Esophagus muscularis mucosa (tissue), 4 donors: ENCODE measurements around the gene BCR. TPM values are rescaled to one million over a fixed set of nuclear protein-coding genes. Genes with fewer than 3 reads are reported as not detected.

ENCODE experiments used
- DNase-seq: peaks from one replicate; pipeline ENCODE4 v3.0.0-alpha.2; 2017; ENCODE audit errors: extremely low spot score
- H3K27ac ChIP-seq, 4 donors: fragments of 200-600 bp; sonication (generic); replicated peaks in 1 of 4; 1 replicate in 3 of 4; 2 replicates in 1 of 4; pipeline ENCODE4 v1.5.1; 2016 to 2019; ENCODE audit warnings: mild to moderate bottlenecking in 1 of 4
- H3K27me3 ChIP-seq, 4 donors: fragments of 200-600 bp; sonication (generic); one replicate each; pipeline versions ENCODE4 v1.5.1 to v1.6.0; 2016 to 2019
- H3K36me3 ChIP-seq, 4 donors: fragments of 200-600 bp; sonication (generic); one replicate each; pipeline ENCODE4 v1.5.1; 2016 to 2019
- H3K4me1 ChIP-seq, 4 donors: fragments of 200-600 bp; sonication (generic); one replicate each; pipeline ENCODE4 v1.5.1; 2016 to 2019
- H3K4me3 ChIP-seq, 4 donors: fragments of 200-600 bp; sonication (generic); 1 replicate in 2 of 4; 2 replicates in 2 of 4; pipeline ENCODE4 v1.5.1; 2016 to 2019; ENCODE audit warnings: mild to moderate bottlenecking in 4 of 4, moderate library complexity in 1 of 4
- H3K9me3 ChIP-seq, 4 donors: fragments of 200-600 bp; sonication (generic); 1 replicate in 3 of 4; 2 replicates in 1 of 4; pipeline ENCODE4 v1.5.1; 2016 to 2019
- EP300 ChIP-seq: sonication (generic); formaldehyde crosslinking; IDR thresholded peaks from one replicate; pipeline ENCODE4 v1.6.1; 2017; ENCODE audit warnings: antibody characterized with exemption
- POLR2A ChIP-seq: fragments of 450-650 bp; IDR thresholded peaks from one replicate; pipeline ENCODE4 v1.6.1; 2017; ENCODE audit warnings: antibody characterized with exemption, moderate library complexity, mild to moderate bottlenecking, low read depth
- POLR2AphosphoS5 ChIP-seq, 2 donors: sonication (generic); formaldehyde crosslinking; IDR thresholded peaks; one replicate each; pipeline ENCODE4 v1.6.1; 2017; ENCODE audit warnings: antibody characterized with exemption in 2 of 2
- WGBS: methylation state at CpG from one replicate; pipeline ENCODE4 v1.1.5; 2018; 5-methylcytosine and 5-hydroxymethylcytosine counted together
- intact Hi-C: fragments of 100-400 bp; cut with DNase I; formaldehyde crosslinking; loops from one replicate; pipeline ENCODE4 v1.15.1; 2023
- total RNA-seq, 4 donors: library from RNA; depleted of rRNA; stranded (reverse); fragments of >200 nt; gene quantifications; one replicate each; pipeline versions ENCODE4 v1.1.0 to v1.2.1, GENCODE V29; 2016
- TF ChIP-seq, protein P1 (sequence below), 3 experiments: fragments of 200-600 bp in 2 of 3; fragments of 450-650 bp in 1 of 3; sonication (generic) in 2 of 3; IDR thresholded peaks; one replicate each; pipeline ENCODE4 v1.5.1; 2017 to 2019; ENCODE audit warnings: antibody characterized with exemption in 3 of 3, mild to moderate bottlenecking in 2 of 3, moderate library complexity in 1 of 3

The BCR gene
- total RNA-seq, 4 donors from 2014 or later = 35.7 to 58.5 (median 48.0) TPM

DNA sequence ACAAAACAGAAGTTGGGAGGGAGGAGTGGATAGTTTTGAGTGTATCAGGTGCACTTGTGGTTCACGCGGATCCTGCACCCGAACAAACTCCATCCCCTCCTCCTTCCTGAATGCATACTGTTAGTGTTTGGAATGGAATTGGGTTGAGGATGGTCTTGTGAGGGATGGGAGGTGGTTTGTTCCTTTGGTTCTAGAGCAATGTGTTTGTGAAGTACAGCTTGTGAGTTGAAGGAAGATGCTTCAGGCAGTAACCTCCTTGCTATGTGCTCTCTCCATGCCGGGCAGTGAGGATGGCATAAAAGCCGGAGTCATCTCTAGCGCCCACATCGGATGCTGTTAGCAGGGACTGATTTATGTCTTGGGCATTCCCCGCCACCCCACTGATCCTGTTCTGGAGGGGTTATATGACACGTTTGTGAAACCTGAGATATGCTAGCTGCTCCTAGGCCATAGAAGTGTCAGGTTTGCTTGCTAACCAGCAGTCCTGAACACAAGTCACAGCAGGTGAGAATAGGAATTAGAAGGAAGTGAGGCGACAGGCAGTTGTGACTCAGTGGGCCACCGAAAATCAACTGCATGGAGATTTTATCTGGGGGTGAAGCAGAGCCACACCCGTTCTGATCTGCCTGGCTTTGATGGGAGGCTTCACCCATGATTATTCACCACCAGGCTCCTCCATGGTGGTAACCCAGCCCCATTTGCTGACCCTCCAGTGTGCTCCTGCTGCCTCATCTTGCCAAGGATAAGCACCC lies 2.2 kb downstream of the BCR start:
- peak overlapping the region; percentile 68 to 90 (median 69) for H3K4me3 ChIP-seq
- TF ChIP-seq, protein P1, sequence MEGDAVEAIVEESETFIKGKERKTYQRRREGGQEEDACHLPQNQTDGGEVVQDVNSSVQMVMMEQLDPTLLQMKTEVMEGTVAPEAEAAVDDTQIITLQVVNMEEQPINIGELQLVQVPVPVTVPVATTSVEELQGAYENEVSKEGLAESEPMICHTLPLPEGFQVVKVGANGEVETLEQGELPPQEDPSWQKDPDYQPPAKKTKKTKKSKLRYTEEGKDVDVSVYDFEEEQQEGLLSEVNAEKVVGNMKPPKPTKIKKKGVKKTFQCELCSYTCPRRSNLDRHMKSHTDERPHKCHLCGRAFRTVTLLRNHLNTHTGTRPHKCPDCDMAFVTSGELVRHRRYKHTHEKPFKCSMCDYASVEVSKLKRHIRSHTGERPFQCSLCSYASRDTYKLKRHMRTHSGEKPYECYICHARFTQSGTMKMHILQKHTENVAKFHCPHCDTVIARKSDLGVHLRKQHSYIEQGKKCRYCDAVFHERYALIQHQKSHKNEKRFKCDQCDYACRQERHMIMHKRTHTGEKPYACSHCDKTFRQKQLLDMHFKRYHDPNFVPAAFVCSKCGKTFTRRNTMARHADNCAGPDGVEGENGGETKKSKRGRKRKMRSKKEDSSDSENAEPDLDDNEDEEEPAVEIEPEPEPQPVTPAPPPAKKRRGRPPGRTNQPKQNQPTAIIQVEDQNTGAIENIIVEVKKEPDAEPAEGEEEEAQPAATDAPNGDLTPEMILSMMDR (IDR thresholded peaks at IDR 0.05) = no peak
- TF ChIP-seq POLR2AphosphoS5 (IDR thresholded peaks at IDR 0.05) (no peak), POLR2A (no peak), EP300 (no peak)
- WGBS = 48% methylated on average over 11 of the region's 12 CpGs
- peaks cover 42 to 76% (median 71%) of the 10 kb centered on the region in 4 donors for H3K4me1 ChIP-seq
- H3K27me3 ChIP-seq = no peaks in the 10 kb centered on the region
- intact Hi-C loops = no loop called here
- peak overlapping the region; percentile 76 to 89 (median 86) for H3K27ac ChIP-seq
- H3K36me3 ChIP-seq = peaks cover 0 to 7% (median 0%) of the 10 kb centered on the region in 4 donors
- no peaks in the 10 kb centered on the region for H3K9me3 ChIP-seq
- DNase-seq = no peak

GRCh38 chr22:23183061-23183698 lies 2.9 kb downstream of the BCR start:
- peak overlapping the region; percentile 68 to 90 (median 69) for H3K4me3 ChIP-seq
- H3K27me3 ChIP-seq = no peaks in the 10 kb centered on the region
- 14% methylated on average over 10 of the region's 11 CpGs for WGBS
- intact Hi-C loops = no loop called here
- H3K9me3 ChIP-seq = no peaks in the 10 kb centered on the region
- peaks cover 0 to 7% (median 0%) of the 10 kb centered on the region in 4 donors for H3K36me3 ChIP-seq
- peak overlapping the region; percentile 76 to 89 (median 86) for H3K27ac ChIP-seq
- peaks cover 42 to 79% (median 75%) of the 10 kb centered on the region in 4 donors for H3K4me1 ChIP-seq
- DNase-seq = no peak
- TF ChIP-seq POLR2AphosphoS5 (IDR thresholded peaks at IDR 0.05) = peak in 1 of 2 donors; percentile 37
- no peak for TF ChIP-seq POLR2A

- Histone ChIP-seq H3K36me3 (peaks cover 0 to 7% (median under 1%) of the 10 kb centered on the region in 4 donors), H3K4me3 (peak overlapping the region; percentile 68 to 90 (median 69)), H3K9me3 (no peaks in the 10 kb centered on the region), H3K4me1 (peaks cover 40 to 68% (median 68%) of the 10 kb centered on the region in 4 donors), H3K27ac (peak overlapping the region in 3 of 4 donors; percentile 44 to 89 (median 76)), H3K27me3 (no peaks in the 10 kb centered on the region)
- TF ChIP-seq POLR2AphosphoS5 (IDR thresholded peaks at IDR 0.05) (no peak), EP300 (no peak)
- intact Hi-C loops = no loop called here
- 68% methylated on average over 3 of the region's 3 CpGs for WGBS
- no peak for DNase-seq
These were observed 3.9 kb downstream of the BCR start for GRCh38 chr22:23184100-23184763.

DNA sequence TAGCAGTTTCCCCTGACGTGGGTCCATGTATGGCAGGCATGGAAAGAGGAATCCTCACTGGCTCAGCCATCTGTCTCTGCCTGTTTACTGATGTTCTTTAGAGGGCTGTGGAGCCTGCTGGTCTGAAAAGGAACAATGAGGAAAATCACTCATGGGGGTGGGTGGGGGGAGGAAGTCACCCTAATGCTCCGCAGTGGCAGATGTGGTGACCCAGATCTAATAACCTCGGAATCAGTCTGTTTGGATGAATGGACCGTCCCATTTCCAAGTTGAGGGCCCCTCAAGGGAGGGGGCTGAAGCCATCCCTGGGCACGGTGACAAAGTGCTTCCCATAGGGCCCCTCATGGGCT lies 4.4 kb downstream of the BCR start:
- peaks cover 35 to 63% (median 63%) of the 10 kb centered on the region in 4 donors for H3K4me1 ChIP-seq
- peak overlapping the region in 1 of 4 donors; percentile 44 for H3K27ac ChIP-seq
- peaks cover 0 to 11% (median 2%) of the 10 kb centered on the region in 4 donors for H3K36me3 ChIP-seq
- intact Hi-C loops = no loop called here
- WGBS = 80% methylated on average over 5 of the region's 5 CpGs
- H3K4me3 ChIP-seq = peak overlapping the region in 1 of 4 donors; percentile 90
- no peak for DNase-seq
- H3K27me3 ChIP-seq = no peaks in the 10 kb centered on the region
- no peaks in the 10 kb centered on the region for H3K9me3 ChIP-seq
- TF ChIP-seq EP300 (no peak), POLR2AphosphoS5 (IDR thresholded peaks at IDR 0.05) (no peak), POLR2A (no peak)
- TF ChIP-seq, protein P1 (IDR thresholded peaks at IDR 0.05) = no peak

GRCh38 chr22:23187211-23187610 lies 6.9 kb downstream of the BCR start:
- no peaks in the 10 kb centered on the region for H3K9me3 ChIP-seq
- intact Hi-C loops = no loop called here
- peaks cover 0 to 19% (median 4%) of the 10 kb centered on the region in 4 donors for H3K36me3 ChIP-seq
- no peak overlapping the region for H3K4me3 ChIP-seq
- TF ChIP-seq EP300 (no peak), POLR2A (no peak), POLR2AphosphoS5 (IDR thresholded peaks at IDR 0.05) (no peak)
- TF ChIP-seq, protein P1 (IDR thresholded peaks at IDR 0.05) = no peak
- peaks cover 32 to 49% (median 48%) of the 10 kb centered on the region in 4 donors for H3K4me1 ChIP-seq
- DNase-seq = no peak
- H3K27ac ChIP-seq = no peak overlapping the region
- WGBS = 63% methylated on average over 4 of the region's 4 CpGs
- no peaks in the 10 kb centered on the region for H3K27me3 ChIP-seq
